ENCODE data around the gene ST7.

DNA sequence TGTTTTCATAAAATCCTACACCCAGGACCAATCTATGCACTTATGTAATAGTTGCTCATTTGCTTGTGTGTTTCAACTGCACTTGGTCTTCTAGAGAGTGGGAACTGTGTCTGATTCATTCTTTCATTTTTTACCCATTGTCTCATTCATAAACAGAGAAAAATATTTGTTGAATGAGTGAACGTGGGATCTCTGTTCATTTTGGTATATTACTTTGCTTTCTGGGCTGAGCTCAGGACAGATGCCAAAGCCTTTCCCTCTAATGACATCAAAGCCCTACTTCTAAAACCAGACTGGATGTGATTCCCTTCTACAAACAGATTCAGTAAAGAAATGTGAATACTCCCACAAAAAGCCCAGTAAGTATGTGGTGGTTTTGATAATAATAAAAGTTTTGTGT, 145.2 kb downstream of the ST7 start:
- no peak for TF ChIP-seq SUZ12 (IDR thresholded peaks at IDR 0.05; ENCODE audit: extremely low read depth, insufficient read depth, insufficient read length)
- TF ChIP-seq ZNF274 (IDR thresholded peaks at IDR 0.05; ENCODE audit: low read depth, low read length) = no peak
